Colon (tissue), 2 donors: ENCODE data around the gene RPL38.

Experiments
- FAIRE-seq: peaks from 2 replicates; lab custom pipeline; 2012; peaks lifted over from hg19 to GRCh38; lab: Jason Lieb, UNC
- donor health status: control.
- donor health status: control.

RPL38 gene

DNA sequence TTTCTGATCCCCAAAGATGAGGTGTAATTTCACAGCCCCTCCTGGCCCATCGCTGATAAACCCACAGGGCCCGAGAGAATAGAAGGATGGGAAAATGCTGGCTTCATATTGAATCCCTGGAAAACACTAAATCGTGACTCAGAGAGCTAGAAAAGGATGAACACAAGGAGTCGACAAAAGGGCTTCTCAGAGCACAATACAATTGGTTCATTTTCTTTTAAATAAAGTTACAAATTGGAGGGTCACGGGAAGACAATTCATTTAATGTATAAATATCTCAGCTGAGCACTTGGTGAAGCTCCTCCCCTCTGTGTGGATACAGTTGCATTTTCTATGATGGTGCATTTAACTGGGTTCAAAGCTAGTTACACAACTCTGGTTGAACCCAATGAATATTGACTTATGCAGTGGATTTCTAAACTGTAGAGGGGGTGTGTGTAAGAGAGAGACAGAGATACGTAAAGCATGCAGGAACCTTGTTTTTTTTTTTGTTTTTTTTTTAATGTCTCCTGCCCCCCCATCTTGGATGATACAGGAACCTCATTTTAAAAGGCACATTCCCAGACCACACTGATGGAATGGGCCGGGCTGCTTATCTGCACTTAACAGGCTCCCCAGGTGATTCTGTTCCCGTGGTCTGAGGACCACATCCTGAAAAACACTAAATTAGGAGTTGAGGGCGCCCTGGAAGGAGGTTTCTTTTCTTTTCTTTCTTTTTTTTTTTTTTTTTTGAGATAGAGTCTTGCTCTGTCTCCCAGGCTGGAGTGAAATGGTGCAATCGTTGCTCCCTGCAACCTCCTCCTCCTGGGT, 24.0 kb downstream of the RPL38 start:
- no peak for FAIRE-seq

DNA sequence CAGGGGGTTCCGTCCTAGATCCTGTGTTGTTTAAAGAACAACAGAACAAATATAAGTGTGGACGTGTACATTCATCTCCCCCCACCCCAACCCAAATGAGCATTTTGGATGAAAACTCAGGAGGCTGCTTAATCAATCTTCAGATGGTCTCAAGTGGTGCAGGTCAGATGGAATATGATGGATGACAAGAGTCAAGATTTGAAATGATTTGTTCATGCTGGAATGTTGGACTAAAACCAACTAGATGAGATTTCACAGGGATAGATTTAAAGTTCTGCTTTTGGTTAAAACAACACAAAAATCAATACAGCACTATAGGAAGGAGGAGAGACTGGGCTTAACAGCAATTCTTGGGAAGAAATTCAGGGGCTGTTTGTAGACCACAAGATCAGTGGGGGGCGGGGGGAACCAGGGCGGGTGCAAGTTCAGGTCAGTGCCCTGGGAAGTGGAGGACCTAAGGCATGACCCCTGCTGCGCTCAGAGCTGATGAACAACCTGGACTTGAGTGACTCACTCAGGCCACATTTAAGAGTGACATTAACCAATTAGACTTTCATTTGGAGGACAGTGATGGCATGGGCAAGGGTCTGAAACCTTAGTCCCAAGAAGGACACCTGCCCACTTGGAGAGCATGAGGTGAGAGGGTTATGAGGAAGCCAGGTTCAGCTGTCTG, 25.0 kb downstream of the RPL38 start:
- no peak for FAIRE-seq

DNA sequence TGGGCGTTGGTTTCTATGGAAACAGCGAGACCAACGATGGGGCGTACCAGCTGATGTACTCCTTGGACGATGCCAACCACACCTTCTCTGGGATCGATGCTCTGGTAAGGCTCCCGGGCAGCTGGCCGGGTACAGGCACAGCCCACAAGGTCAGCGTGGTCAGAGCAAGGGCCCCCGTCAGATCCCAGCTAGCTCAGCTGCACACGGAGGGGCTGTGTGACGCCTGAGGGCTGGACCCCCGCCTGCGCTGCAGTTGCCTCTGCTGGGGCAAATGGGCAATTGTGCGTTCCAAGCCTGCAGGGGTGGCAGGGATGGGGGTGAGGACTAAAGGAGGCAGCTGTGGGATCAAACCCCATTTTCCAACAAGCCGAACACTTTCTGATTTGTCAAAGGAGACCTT, 27.4 kb downstream of the RPL38 start:
- no peak for FAIRE-seq

DNA sequence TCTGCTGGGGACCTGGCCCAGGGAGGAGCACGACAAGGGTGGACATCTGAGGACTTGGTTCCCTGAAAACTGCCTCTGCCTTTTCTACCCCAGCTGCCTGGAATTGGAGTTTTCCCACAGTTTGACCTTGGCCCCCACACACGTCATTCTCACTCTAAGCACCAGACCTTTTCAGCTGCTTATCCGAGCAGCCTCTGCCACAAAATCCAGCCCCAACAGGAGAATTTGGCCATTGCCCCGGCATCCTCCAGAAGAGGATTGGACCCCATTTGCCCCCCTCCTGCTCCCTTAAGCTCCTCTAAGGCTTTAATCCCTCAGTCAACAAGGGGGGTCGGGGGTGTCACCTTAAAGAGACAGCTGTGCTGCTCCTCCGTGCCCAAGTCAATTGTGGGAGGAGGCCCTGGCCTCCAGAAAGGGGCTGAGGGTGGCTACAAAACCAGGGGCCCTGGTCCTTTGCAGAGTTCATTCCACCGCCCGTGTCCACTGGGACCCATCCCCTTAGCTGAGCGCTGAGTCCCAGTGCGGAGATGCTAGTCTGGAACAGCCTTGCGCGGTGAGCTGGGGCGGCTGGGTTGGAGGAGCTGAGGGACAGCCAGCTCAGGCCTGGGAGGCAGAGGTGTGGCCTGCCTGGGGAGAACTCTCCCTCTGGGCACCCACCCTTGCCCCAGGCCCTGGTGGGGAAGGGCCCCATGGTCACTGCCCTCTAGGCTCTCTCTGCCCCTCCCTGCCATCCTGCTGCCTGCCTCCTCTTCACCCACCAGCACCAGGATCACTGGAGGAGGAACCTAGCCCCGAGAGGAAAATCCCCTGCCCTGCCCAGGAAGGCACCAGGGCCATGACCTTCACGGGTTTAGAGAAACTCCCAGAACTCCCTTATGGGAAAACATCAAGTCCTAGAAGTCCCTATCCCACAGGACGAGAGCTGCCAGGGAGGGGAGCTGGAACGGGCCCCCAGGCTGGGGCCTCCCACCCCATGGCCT, 28.7 kb downstream of the RPL38 start:
- FAIRE-seq: no peak

DNA sequence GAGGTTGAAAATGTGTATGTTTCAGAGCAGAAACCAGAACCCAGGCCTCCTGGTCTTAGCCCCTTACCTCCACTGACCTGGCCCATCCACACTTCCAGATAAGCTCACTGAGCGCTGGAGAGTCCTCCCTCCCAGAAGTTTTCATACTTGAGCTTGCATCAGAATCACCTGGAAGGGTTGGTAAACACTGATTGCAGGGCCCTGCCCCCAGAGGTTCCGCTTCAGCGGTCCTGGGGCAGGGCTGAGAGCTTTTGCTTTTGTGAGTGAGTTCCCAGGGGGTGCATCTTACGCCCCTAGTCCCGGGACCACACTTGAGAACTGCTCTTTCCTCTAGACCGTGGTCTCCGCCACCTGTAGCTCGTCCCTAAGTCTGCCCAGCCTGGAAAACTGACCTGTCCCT, 30.5 kb downstream of the RPL38 start:
- FAIRE-seq: no peak

DNA sequence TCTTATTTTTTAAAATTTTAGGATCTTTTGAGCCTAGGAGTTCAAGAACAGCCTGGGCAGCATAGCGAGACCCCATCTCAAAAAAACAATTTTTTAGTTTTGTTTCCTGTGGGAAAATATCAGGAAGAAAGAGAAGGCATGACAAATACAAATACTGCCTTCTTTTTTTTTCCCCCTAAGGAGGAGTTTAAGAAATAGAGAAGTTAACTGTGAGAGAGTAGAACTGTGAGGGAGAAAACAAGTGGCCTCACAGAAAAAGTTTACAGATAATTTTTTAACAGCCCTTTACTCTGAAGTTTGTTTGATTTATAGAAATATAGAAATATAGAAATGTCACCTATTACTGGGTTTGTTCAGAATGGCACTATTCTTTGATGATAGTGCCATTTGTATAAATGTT, 31.0 kb downstream of the RPL38 start:
- no peak for FAIRE-seq

DNA sequence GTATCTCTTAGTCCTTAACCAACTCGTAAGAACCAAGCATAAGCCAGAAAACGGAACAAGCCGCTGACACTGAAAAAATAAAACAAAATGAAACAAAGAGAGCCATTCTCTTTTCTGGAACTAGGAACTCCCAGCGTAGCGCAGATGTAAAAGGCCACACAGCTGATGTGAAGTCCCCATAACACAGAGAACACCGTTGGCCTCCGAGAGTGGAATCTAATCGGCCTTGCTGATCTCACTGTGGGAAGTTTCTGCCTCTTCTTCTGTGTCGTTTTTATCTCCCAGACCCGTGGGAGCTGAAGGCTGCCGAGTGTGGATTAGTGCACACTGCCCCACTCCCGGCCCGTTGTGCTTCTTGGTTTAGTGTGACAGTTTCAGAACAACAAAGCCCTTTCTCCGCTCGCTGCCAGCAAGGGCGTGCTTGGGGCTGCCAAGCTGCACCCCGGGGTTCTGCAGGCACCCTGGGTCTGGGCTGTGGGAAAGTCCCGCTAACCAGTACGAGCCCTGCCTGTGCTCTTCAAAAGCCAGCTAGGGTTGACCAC, 31.6 kb downstream of the RPL38 start:
- no peak for FAIRE-seq

DNA sequence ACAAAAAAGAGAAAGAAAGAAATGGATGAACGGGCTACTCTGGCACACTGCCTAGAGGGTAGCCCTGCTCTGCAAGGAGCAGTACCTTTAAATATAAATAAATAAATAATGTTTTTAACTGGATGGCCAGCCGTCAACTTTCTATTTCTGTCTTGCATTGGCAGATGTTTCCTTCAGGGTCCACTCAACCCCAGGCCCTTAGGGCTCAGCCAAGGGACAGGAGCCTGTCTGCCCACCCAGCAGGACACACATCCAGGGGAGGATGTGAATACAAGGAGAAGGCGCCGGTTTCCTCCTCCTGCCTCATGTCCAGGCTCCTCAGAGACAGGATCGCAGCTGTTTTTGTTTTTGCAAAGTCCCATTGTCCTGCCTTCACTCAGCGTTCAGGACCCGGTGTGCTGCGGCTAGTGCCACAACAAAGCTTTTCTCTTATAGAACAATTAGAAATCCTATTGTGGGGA, 32.5 kb downstream of the RPL38 start:
- FAIRE-seq: no peak

DNA sequence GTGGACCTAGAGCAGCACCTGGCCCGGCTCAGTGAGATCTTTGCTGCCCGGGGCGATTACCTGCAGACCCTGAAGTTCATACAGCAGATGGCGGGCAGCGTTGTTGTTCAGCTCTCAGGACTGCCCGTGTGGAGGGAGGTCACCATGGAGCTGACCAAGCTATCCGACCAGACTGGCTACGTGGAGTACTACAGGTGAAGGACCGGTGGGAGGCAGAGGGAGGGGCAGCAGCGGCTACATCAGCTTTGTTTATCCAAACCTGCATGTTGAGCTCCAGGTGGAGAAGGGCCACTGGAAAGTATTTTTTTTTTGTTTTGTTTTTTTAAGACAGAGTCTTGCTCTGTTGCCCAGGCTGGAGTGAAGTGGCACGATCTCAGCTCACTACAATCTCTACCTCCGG, 33.8 kb downstream of the RPL38 start:
- no peak for FAIRE-seq

DNA sequence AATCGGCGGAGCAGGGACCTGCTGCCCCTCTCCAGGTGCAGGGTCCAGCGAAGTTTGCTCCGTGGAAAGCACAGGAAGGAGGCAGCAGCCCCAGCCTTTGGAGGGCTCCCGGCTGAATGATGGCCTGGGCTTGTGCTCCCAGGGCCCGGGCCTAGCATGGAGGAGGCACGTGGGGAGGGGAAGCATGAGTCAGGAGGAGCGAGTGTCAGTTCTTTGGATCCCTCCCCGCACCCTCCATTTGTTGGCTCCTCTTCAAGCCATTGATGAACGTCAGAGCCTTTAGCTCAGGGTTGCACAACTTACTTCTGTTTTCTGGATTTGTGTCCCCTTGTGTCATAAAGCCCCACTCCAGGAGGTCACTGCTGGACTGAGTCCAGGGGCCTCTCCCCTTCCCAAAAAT, 35.7 kb downstream of the RPL38 start:
- no peak for FAIRE-seq

DNA sequence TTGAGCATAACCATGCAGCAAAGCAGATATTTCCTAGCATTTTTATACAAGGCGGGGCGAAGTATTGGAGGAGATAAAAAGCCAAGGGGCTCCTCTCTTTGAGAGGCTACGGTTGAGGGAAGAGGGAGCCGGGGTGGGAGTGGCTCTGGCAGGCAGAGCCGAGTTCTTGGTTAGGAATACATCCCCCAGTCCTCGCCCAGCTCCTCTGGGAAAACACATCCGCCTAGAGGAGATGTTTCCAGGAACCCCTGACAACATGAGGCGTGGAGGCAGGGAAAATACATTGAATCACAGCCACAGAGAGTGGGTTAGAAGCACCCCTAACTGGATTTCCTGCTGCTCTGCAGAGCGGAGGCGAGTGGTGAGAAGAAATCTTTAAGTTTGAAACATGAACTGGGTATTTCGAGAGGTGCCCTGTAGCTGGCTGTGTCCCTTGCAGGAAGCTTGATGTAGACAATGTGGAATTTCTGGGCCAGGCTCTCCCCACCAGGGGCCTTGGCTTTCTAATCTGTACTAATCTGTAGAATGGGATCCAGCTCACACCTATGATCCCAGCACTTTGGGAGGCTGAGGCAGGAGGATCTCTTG, 37.2 kb downstream of the RPL38 start:
- no peak for FAIRE-seq

DNA sequence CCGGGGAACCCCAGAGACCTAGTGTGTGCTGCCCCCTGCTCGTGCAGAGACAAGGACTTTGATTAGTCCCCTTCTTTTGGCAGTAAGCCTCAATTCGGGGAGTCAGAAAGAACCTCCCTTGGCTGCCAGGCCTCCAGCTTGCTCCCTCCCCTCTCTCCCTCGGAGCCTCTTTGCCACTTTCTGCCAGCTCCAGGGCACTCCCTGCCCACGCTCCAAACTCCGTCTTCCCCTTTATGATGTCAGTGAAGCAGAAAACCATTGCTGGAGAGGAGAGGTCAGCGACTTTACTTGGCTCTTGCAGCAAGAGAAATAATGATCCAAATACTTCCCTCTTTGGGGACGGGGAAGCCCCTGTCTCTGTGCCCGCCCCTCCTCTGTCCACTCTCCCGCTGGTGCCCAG, 38.0 kb downstream of the RPL38 start:
- FAIRE-seq: no peak

DNA sequence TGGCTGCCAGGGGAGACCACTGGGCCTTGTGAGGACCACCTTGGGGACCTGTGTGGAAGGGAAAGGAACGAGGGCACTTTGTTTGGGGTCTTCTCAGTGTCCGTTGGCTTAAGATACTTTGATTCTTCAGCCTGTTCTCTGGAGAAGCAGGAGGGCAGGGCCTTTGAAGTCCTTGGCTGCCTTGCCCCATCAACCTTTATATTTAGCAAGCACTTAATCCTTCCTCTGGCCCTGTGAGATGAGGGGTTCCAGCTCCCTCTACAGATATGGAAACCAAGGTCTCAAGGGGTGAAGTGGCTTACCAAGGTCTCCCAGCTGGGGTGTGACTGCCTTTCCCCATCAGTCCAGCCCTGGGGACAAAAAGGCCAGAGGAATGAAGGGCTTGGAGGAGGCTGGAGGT, 38.4 kb downstream of the RPL38 start:
- FAIRE-seq: no peak

DNA sequence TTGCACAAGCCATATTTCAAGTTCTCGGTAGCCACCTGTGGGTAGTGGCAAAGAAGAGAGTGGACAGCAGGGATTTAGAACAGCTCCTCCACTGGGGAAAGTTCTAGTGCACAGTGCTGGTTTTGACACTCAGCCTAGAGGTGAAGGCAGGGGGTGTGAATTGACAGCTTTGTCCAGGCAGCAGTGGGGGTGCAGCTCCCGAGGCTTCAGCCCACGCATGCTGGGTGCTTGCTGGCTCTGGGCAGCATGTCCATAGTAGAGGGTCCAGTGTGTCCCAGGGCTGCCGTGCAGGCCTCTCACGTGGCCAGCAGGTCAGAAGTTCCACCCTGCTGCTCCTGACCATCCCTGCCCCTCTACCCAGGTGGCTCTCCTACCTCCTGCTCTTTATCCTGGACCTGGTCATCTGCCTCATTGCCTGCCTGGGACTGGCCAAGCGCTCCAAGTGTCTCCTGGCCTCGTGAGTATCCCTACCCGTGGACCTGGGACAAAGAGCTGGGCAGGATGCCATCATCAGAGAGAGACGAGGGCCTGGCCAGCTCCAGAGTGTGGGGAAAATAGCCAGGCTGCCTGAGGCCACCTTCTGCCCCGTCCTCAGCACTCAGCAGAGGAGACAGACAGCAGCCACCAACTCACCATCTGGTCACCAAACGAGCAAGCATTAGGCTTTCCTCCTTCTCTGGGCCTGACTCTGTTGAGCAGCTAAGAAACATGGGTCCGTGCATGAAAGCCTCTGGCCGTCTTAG, 39.7 kb downstream of the RPL38 start:
- FAIRE-seq: no peak

DNA sequence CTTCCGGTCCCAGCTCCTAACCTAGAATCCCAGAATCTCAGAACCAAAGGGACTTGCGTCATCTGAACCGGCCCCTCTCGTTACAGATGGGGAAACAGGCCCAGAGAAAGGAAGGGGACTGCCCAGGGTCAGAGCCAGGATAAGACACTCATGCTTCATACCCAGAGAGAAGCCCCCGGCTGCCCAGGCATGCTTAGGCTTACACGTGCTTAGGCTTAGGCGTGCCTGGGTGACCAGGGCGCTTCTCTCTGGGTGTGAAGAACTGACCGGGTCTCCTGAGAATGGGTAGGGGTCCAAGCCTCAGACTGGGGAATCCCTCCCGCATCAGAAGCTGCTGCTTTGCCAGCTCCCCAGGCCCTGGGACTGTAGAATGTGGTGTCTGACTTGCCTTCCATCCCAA, 40.6 kb downstream of the RPL38 start:
- no peak for FAIRE-seq

DNA sequence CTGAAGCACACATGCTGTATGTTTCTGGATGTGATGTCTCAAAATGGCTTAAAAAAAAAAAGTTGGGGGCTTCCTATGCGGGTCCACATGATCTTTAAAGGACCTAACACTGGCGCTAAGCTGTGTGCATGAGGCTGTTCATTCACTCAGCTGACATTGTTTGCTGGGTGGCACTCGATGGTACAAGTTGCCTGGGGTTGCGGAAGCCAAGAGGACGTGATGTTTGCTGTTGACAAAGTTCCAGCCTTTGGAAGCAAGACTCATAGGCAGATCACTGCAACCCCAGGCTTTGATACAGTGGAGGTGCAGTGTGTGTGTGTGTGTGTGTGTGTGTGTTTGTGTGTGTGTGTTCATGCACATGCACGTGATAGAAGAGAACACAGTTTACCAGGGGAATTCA, 41.1 kb downstream of the RPL38 start:
- FAIRE-seq: no peak

DNA sequence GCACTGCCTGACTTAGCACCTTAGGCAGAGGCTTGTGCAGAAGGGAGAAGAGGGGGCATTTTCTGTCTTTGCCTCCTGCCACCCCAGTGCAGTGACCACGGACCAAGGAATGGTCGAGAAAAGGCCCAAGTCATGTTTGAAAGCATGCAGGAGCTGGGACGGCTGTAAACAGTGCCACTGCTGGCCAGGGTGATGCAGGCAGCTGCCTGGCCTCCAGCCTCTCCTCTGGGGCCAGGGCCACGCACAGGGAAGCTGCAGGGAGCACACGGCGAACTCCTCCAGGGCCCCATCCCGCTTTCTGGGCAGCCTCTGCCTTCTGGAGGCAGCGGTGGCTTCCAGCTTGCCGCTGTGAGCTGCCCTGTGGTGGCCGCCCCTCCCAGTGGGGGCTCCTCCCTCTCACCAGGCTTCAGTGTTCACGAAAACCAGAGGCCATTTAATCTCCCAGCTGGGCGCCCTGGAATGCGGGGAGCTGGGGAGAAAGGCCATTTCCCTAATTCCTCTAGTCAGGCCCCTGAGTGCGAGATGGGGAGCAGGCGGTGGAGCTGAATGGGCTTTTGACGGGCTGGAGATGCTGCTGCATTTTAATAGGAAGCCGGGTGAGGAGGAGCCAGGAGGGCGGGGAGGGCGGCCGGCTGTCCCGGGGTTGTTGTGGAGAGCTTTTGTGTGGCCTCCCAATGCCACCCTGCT, 41.8 kb downstream of the RPL38 start:
- no peak for FAIRE-seq

DNA sequence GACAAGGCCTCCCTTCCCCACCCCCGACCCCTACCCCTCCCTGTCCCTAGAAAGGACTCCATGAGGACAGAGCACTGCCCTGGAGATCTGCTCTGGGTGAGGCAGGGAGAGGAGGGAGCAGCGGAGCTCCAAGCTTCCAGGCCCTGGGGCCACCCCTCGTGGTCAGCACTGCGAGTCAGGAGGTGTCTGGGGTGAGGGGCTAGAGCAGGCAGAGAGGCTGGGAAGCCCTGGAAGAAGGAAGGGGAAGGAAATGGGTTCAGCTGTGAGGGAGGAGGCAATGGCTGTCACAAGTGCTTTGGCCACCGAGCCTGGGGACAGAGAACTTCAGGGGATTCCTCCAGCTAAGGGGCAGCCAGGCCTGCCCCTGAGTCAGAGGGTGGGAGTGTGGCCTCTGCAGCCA, 42.4 kb downstream of the RPL38 start:
- FAIRE-seq: no peak

DNA sequence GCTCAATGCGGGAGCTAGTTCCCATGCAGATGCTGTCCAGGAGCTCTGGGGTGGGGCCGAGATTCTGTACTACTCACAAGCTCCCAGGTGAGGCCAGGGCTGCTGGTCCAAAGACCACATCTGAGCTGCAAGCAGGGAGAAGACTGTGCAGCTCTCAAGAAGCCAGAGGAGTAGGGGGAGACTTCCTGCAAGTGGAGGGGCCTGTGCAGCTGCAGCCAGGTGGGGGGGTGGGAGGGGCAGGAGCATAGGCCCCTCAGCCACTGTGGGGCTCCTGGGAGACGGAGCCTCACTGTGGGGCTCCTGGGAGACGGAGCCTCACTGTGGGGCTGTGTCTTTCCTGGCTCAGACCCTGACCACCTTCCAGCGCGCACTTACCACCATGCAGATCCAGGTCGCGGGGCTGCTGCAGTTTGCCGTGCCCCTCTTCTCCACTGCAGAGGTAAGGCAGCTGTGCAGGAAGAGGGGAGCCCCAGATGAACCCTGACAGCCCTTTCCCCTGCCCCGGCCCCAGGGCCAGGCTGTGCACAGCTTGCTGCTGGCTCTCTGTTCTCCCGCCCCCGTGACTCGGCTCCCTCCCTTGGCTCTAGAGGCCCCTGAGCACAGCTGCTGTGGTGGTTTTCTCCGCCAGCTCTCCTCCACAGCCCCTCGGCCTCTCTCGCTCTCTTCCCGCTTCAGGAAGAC, 46.3 kb downstream of the RPL38 start:
- no peak for FAIRE-seq
